H9 (cell line): ENCODE data around the gene DSTYK. TPM values are rescaled to one million over a fixed set of nuclear protein-coding genes. Genes with fewer than 3 reads are reported as not detected.

Source experiments
- DNase-seq: peaks from one replicate; pipeline ENCODE4 v3.0.0-alpha.2; 2017
- H2AFZ ChIP-seq: one replicate; pipeline ENCODE4 v1.6.1; 2013; ENCODE audit warnings: mild to moderate bottlenecking, low read length, control low read depth, moderate library complexity
- H2AK5ac ChIP-seq: 2 replicates; pipeline ENCODE4 v1.6.1; 2013; ENCODE audit warnings: low read length, control low read depth, mixed read lengths; ENCODE audit not compliant: insufficient read length
- H2BK120ac ChIP-seq: one replicate; pipeline ENCODE4 v1.6.1; 2013; ENCODE audit warnings: low read depth, mild to moderate bottlenecking, low read length, control low read depth, inconsistent platforms; ENCODE audit not compliant: poor library complexity, severe bottlenecking
- H2BK12ac ChIP-seq: 2 replicates; pipeline ENCODE4 v1.6.1; 2013; ENCODE audit warnings: low read length, control low read depth, mixed read lengths, low read depth; ENCODE audit not compliant: insufficient read length
- H2BK15ac ChIP-seq: 2 replicates; pipeline ENCODE4 v1.6.1; 2013; ENCODE audit warnings: low read depth, low read length, control low read depth
- H2BK20ac ChIP-seq: one replicate; pipeline ENCODE4 v1.6.1; 2013; ENCODE audit warnings: low read depth, mild to moderate bottlenecking, low read length, control low read depth, inconsistent platforms; ENCODE audit not compliant: poor library complexity, severe bottlenecking
- H2BK5ac ChIP-seq: 2 replicates; pipeline ENCODE4 v1.6.1; 2013; ENCODE audit warnings: low read length, control low read depth, mixed read lengths; ENCODE audit not compliant: insufficient read length
- H3K14ac ChIP-seq: 2 replicates; pipeline ENCODE4 v1.6.1; 2013; ENCODE audit warnings: low read length, control low read depth; ENCODE audit not compliant: insufficient read depth
- H3K18ac ChIP-seq: 2 replicates; pipeline ENCODE4 v1.6.1; 2013; ENCODE audit warnings: low read depth, mild to moderate bottlenecking, mixed read lengths, low read length, control low read depth; ENCODE audit not compliant: insufficient read length
- H3K23ac ChIP-seq: 2 replicates; pipeline ENCODE4 v1.6.1; 2013; ENCODE audit warnings: low read length, control low read depth, mixed read lengths, low read depth; ENCODE audit not compliant: insufficient read length
- H3K23me2 ChIP-seq: 2 replicates; pipeline ENCODE4 v1.6.1; 2013; ENCODE audit warnings: low read depth, mild to moderate bottlenecking, mixed read lengths, low read length, control low read depth; ENCODE audit not compliant: insufficient read length, poor library complexity, severe bottlenecking
- H3K27ac ChIP-seq: 2 replicates; pipeline ENCODE4 v1.5.1; 2013; ENCODE audit warnings: low read length, control low read depth, mixed read lengths, low read depth; ENCODE audit not compliant: insufficient read length
- H3K27me3 ChIP-seq: 2 replicates; pipeline ENCODE4 v1.6.1; 2013; ENCODE audit warnings: low read length, control low read depth, inconsistent platforms; ENCODE audit not compliant: insufficient read depth
- H3K4ac ChIP-seq: 2 replicates; pipeline ENCODE4 v1.6.1; 2013; ENCODE audit warnings: low read depth, mild to moderate bottlenecking, control low read depth, inconsistent platforms, low read length, moderate library complexity
- H3K4me1 ChIP-seq: 2 replicates; pipeline ENCODE4 v1.6.1; 2013; ENCODE audit warnings: low read length, control low read depth, inconsistent platforms; ENCODE audit not compliant: insufficient read depth
- H3K4me2 ChIP-seq: 2 replicates; pipeline ENCODE4 v1.6.1; 2013; ENCODE audit warnings: low read length, control low read depth, mixed read lengths; ENCODE audit not compliant: insufficient read length, insufficient read depth
- H3K56ac ChIP-seq: 2 replicates; pipeline ENCODE4 v1.6.1; 2013; ENCODE audit warnings: low read depth, mild to moderate bottlenecking, mixed read lengths, low read length, control low read depth; ENCODE audit not compliant: insufficient read length
- H3K79me1 ChIP-seq: 2 replicates; pipeline ENCODE4 v1.6.1; 2013; ENCODE audit warnings: low read depth, mild to moderate bottlenecking, moderate library complexity, low read length, control low read depth, inconsistent platforms; ENCODE audit not compliant: insufficient read depth, poor library complexity, severe bottlenecking
- H3K79me2 ChIP-seq: 2 replicates; pipeline ENCODE4 v1.6.1; 2013; ENCODE audit warnings: low read length, control low read depth, inconsistent platforms; ENCODE audit not compliant: insufficient read depth
- H3K9ac ChIP-seq: 2 replicates; pipeline ENCODE4 v1.6.1; 2013; ENCODE audit warnings: low read length, control low read depth, mixed read lengths; ENCODE audit not compliant: insufficient read length; ENCODE audit errors: extremely low read depth
- H3K9me3 ChIP-seq: one replicate; pipeline ENCODE4 v1.6.1; 2013; ENCODE audit warnings: low read depth, low read length, inconsistent platforms; ENCODE audit not compliant: control insufficient read depth
- H3T11ph ChIP-seq: one replicate; pipeline ENCODE4 v1.6.1; 2013; ENCODE audit warnings: mild to moderate bottlenecking, low read length, control low read depth, inconsistent platforms
- H4K20me1 ChIP-seq: one replicate; pipeline ENCODE4 v1.6.1; 2013; ENCODE audit not compliant: control insufficient read depth, insufficient read length, insufficient read depth
- H4K5ac ChIP-seq: 2 replicates; pipeline ENCODE4 v1.6.1; 2013; ENCODE audit warnings: low read depth, mild to moderate bottlenecking, mixed read lengths, low read length, control low read depth; ENCODE audit not compliant: insufficient read length
- H4K8ac ChIP-seq: replicated peaks from 2 replicates; pipeline ENCODE4 v1.6.1; 2013; ENCODE audit warnings: low read length, control low read depth, mixed read lengths, low read depth; ENCODE audit not compliant: insufficient read length
- H4K91ac ChIP-seq: 2 replicates; pipeline ENCODE4 v1.6.1; 2013; ENCODE audit warnings: low read depth, mild to moderate bottlenecking, moderate library complexity, mixed read lengths, low read length, control low read depth; ENCODE audit not compliant: insufficient read length
- H3K27ac Mint-ChIP-seq, 3 experiments: 2 replicates in 2 of 3; 3 replicates in 1 of 3; pipeline ENCODE4 v1.8.0; 2020 to 2021; ENCODE audit warnings: mixed read lengths in 3 of 3, mild to moderate bottlenecking in 1 of 3, moderate library complexity in 1 of 3
- H3K27me3 Mint-ChIP-seq: 2 replicates; pipeline ENCODE4 v1.8.0; 2021; ENCODE audit warnings: low read depth, mild to moderate bottlenecking, moderate library complexity, mixed read lengths
- H3K36me3 Mint-ChIP-seq, 3 experiments: 2 replicates in 2 of 3; 3 replicates in 1 of 3; pipeline ENCODE4 v1.8.0; 2020 to 2021; ENCODE audit warnings: low read depth in 3 of 3, mixed read lengths in 3 of 3; ENCODE audit not compliant: insufficient read depth in 1 of 3
- H3K4me1 Mint-ChIP-seq, 2 experiments: 2 replicates each; pipeline ENCODE4 v1.8.0; 2020; ENCODE audit warnings: mixed read lengths in 2 of 2
- H3K4me3 Mint-ChIP-seq, 2 experiments: 2 replicates in 1 of 2; 3 replicates in 1 of 2; pipeline ENCODE4 v1.8.0; 2020 to 2021; ENCODE audit warnings: mild to moderate bottlenecking in 2 of 2, mixed read lengths in 2 of 2, moderate library complexity in 1 of 2
- H3K9me3 Mint-ChIP-seq, 2 experiments: 2 replicates in 1 of 2; 3 replicates in 1 of 2; pipeline ENCODE4 v1.8.0; 2020; ENCODE audit warnings: mild to moderate bottlenecking in 2 of 2, mixed read lengths in 2 of 2, moderate library complexity in 1 of 2
- CTCF ChIP-seq: fragments of 200-600 bp; sonication (generic); conservative IDR thresholded peaks from 3 replicates; pipeline ENCODE4 v1.8.0; 2021; ENCODE audit warnings: antibody characterized with exemption, mild to moderate bottlenecking
- WGBS: extraction: QIAGEN DNeasy Blood & Tissue Kit; methylation state at CpG from one replicate; pipeline ENCODE4 v1.1.7; 2013; ENCODE audit warnings: missing lambda C conversion rate, low lambda C conversion rate, mixed read lengths; ENCODE audit not compliant: insufficient read length; ENCODE audit errors: extremely low coverage; 5-methylcytosine and 5-hydroxymethylcytosine counted together
- total RNA-seq: library from RNA; stranded (reverse); gene quantifications from 2 replicates; pipeline ENCODE4 v1.2.1, GENCODE V29; 2021

Gene DSTYK
- total RNA-seq, 1 experiment from 2014 or later: 8.5 TPM

DNA sequence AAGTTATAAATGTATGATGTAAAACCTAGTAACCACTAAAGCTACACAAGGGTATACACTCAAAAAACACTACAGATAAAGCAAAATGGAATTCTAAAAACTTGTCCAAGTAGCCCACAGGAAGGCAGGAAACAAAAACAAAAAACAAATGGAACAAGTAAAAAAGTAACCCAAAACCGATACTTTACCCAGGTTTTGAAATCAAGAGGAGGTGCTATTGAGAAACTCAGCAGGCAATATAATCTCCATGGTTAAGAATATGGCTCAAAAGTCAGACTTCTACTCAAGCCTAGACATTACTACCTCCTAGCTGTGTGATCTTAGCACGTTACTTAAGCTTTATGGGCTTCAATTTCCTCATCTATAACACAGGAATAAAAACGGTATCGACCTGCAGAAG, 103.0 kb downstream of the DSTYK start:
- no peaks in the 10 kb centered on the region for H3K79me2 ChIP-seq
- no peak overlapping the region for H3K4me2 ChIP-seq
- no peak overlapping the region for H3K4ac ChIP-seq
- no peak overlapping the region for H3T11ph ChIP-seq
- Mint-ChIP-seq H3K27ac (no peak overlapping the region), H3K27me3 (no peaks in the 10 kb centered on the region), H3K36me3 (peaks cover 23 to 50% (median 46%) of the 10 kb centered on the region in 3 experiments; a peak in 6 of 7 replicates), H3K4me1 (no peaks in the 10 kb centered on the region), H3K9me3 (no peaks in the 10 kb centered on the region), H3K4me3 (no peak overlapping the region)
- no peaks in the 10 kb centered on the region for H3K9me3 ChIP-seq
- H3K14ac ChIP-seq: no peak overlapping the region
- no peak overlapping the region for H3K56ac ChIP-seq
- no peak overlapping the region for H2AK5ac ChIP-seq
- no peak overlapping the region for H2BK15ac ChIP-seq
- H3K23me2 ChIP-seq: no peaks in the 10 kb centered on the region
- H4K20me1 ChIP-seq: no peaks in the 10 kb centered on the region
- no peak overlapping the region for H3K23ac ChIP-seq
- H3K18ac ChIP-seq: no peak overlapping the region
- H4K8ac ChIP-seq: no peak overlapping the region
- no peaks in the 10 kb centered on the region for H3K27me3 ChIP-seq
- H2BK20ac ChIP-seq: no peak overlapping the region
- no peak overlapping the region for H2BK12ac ChIP-seq
- H2BK120ac ChIP-seq: no peak overlapping the region
- no peak for DNase-seq
- H3K4me1 ChIP-seq: no peaks in the 10 kb centered on the region
- H3K9ac ChIP-seq: no peak overlapping the region
- H3K27ac ChIP-seq: no peak overlapping the region
- H2BK5ac ChIP-seq: no peak overlapping the region
- H4K5ac ChIP-seq: no peak overlapping the region
- H2AFZ ChIP-seq: no peak overlapping the region
- peaks cover 7% of the 10 kb centered on the region for H3K79me1 ChIP-seq
- TF ChIP-seq CTCF: no peak
- no peak overlapping the region for H4K91ac ChIP-seq
- no CpG with 5 or more reads among the region's 4 CpGs for WGBS
